GM21447 (cell line): Measurements from ENCODE around the gene ATXN2.

ENCODE experiments used
- ATAC-seq: cut with Tn5 transposase; IDR thresholded peaks from one replicate; pipeline ENCODE4 v1.9.1; 2021; ENCODE audit not compliant: unreplicated experiment

Gene ATXN2

DNA sequence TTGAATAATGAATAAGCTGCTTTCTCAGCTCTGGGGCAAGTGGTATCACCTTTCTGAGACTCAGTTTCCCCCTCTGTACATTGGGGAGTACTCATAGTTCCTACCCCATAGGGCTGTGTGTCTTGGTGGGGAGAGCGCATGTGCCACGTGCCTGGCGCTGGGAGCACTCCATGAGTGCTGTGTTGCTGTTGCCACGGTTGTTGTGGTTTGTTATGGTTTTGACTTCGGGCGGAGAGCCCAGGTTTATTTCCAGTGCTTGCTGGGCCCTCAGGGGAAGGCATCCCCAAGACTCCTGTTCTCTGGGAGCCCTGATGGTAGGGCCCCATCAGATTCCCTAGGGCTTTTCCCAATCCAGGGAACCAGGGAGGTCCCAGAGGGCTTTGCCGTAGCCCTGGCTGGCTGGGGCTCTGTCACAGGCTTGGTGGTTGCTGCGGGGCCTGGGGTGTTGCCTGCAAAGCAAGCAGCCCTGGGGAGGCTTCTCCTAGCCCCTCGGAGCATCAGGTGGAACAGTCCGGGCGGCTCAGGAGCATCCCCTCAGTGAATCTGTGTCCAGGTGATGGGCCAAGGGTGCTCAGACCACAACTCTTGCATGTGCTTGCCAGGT, 174.8 kb downstream of the ATXN2 start:
- ATAC-seq, result no peak

DNA sequence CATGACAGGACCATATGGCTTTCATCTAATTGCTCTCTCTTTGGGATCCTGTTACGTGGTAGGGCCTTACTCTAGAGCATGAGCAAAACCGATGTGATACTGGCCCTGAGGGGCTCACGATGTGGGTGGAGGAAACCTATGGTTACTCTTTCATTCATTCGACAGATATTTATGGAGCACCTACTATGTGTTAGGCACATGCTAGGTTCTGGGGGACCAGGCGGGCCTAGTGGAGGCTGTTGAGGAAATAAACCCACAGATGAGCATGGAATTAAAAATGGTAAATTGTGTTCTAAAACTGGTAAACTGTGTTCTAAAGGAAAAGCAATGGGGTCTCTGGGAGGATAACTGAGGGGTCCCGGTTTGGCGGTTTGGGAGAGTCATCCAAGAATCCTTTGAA, 178.6 kb downstream of the ATXN2 start:
- ATAC-seq, result no peak

DNA sequence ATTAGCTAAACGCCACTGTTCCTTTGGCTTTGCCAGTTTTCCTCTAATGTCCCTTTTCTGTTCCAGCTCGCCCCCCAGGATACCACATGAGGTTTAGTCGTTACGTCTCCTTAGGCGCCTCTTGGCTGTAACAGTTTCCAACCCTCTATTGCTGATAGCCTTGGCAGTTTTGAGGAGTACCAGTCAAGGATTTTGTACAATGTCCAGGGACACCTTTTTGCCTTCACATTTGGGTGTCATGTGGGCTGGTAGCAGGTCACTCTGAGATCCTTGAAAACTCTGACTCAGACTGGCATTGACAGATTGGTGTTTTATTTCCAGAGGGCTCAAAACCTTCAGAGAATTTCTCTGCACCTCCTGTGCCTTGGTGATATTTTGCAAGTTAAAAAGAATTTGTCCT, 179.3 kb downstream of the ATXN2 start:
- no peak for ATAC-seq

DNA sequence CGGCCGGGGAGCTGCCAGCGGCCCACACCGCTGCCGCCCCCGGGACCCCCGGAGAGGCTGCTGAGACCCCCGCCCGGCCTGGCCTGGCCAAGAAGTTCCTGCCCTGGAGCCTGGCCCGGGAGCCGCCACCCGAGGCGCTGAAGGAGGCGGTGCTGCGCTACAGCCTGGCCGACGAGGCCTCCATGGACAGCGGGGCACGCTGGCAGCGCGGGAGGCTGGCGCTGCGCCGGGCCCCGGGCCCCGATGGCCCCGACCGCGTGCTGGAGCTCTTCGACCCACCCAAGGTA, 180.6 kb downstream of the ATXN2 start:
- ATAC-seq, result no peak

DNA sequence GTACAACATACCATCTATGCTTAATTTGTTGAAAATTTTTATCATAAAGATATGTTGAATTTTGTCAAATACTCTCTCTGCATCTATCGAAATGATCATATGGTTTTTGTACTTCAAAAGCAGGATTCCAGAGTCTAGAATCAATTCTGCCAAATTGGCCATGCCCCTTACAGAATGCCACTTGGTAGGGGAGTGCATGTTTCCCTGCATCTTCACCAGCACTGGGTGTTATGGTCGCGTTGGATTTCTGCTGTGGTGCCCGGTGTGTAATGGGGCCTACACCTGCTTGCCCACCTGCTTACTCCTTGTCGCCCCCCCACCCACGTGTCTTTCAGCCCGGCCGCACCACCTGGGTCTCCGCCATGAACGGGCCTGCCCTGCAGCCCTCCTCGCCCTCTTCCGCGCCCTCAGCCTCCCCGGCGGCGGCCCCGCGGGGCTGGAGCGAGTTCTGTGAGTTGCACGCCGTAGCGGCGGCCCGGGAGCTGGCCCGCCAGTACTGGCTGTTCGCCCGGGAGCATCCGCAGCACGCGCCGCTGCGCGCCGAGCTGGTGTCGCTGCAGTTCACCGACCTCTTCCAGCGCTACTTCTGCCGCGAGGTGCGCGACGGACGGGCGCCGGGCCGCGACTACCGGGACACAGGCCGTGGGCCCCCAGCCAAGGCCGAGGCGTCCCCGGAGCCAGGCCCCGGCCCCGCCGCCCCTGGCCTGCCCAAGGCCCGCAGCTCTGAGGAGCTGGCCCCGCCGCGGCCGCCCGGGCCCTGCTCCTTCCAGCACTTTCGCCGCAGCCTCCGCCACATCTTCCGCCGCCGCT, 181.1 kb downstream of the ATXN2 start:
- no peak for ATAC-seq

DNA sequence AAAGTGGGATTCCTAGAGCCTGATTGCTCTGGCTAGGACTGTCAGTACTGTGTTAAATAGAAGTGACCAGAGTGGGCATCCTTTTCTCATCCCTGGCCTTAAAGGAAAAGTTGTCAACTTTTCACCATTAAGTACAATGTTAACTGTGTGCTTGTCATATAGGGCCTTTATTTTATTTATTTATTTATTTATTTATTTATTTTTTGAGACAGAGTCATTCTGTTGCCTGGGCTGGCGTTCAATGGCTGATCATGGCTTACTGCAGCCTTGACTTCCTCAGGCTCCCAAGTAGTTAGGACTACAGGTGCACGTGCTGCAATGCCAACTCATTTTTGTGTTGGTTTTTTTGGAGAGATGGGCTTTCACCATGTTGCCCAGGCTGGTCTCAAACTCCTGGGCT, 181.8 kb downstream of the ATXN2 start:
- no peak for ATAC-seq

DNA sequence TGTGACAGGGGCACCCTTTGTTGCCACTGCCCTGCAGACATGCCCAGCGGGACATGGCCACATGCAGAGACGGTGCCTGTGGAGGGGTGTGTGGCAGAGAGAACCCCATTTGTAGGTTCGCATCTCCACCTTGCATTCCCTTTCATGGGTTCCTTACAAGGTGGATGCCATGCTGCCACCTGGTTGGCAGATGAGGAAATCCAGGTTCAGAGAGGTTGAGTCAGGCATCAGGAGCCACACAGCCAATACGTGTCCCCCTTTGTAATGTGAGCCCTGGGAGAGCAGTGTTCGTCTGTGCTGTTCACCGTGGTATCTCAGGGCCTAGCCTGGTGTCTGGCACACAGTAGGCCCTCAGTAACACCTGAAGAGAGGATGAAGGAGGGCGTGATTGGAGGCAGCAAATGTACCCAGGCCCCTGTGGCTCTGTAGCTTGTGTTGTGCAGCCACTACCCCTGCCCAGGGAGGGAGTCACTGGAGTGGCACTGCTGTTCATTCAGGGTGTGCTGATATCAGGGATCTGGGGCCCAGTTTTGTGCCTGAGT, 184.3 kb downstream of the ATXN2 start:
- ATAC-seq, result no peak

DNA sequence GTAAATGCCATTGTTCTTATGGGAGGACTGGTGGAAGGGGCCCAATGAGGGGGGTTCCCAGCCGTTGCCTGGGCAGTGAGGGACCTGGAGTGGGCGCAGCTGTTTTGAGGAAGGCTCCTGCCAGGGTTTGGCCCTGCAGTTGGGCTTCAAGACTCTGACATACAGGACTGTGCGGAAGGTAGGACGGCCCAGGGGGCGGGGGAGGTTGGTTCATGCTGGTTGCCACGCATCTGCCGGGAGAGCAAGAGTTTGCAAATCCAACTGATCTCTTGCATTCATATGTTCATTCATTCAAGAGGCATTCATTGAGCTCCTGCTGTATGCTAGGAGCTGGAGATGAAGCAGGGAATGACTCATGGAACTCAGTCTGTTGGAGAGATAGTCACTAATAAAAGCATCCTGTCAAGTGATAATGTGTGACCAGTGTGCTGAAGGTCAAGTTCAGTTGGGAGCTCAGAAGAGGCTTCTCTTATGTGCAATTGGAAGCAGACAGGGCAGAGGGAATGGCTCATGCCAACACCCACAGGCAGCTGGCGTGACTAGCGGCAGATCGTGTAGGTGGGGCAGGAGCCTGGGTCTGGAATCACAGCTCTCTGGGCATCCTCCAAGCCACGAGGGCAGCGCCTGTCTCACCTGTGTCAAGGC, 185.6 kb downstream of the ATXN2 start:
- no peak for ATAC-seq

DNA sequence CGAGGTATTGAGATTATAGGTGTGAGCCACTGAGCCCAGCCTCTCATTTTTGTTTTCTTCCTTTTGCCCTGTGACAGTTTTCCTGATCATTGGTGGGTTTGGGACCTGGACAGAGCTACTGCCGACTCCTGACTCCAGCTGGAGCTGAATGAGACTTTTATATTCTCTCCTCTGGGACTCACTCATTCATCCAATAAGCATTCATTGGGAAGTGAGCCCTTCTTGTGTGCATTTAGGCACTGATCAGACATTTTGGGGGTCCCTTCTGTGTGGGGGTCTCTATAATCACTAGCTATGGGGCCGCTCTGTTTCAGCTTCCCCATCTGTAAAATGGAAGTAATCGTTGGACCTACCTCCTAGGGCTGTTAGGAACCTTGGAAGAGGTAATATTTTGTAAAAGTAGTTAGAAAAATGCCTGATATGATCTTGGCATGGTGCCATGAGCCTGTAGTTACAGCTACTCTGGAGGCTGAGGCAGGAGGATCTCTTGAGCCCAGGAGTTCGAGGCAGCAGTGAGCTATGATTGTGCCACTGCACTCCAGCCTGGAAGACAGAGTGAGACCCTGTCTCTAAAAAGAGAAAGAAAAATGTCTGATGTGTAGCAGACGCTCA, 186.2 kb downstream of the ATXN2 start:
- no peak for ATAC-seq

DNA sequence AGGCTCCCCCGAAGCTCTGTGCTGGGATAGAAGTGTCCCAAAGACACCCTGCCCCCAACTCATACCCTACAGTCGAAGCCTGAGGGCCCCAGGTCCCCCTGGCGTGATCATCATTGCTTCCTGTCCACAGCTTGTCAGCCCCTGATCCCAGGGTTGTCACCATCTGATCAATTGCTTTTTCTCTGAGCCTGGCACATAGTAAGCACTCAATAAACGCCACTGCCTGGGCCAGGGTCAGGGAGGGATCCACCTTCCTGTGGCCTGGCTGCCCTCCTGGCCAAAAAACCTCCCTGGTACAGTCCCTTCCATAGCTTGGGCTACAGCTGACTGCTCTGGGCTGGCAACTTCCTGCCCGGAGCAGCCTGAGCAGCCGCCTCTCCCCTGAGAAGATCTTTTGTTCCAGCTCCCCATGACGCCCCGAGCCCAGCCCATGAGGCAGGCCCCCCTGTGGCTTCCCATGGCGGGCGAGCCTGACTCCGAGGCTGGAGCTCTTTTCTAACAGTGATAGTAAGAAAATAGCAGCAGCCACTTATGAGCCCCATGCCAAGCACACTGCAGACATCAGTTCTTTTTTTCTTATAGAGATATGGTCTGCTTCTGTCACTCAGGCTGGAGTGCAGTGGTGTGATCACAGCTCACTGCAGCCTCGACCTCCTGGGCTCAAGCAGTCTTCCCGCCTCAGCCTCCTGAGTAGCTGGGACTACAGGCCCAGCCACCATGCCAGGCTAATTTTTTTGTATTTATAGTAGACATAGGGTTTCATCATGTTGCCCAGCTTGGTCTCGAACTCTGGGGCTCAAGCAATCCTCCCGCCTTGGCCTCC, 186.9 kb downstream of the ATXN2 start:
- no peak for ATAC-seq

DNA sequence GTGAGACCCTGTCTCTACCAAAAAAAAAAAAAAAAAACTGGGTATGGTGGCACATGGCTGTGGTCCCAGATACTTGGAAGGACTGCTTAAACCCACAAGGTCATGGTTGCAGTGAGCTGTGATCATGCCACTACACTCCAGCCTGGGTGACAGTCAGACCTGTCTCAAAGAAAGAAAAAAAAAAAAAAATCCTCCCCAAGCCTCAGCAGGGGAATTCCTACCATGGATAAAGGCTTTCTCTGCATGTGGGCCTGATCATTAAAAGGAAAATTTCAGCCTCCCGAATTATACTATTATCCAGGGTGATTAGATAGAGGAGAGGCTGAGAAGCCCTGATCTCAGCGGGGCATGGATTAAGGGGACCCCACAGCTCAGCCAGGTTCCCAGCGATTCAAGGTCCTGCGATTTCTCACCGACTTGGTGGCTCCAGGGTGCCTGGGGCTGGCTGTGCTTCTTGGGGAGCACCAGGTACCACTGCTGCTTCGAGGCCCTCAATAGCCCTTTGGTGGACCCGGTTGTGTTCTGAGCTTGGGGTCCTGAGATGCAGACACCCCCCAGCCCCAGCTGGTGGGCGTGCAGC, 187.8 kb downstream of the ATXN2 start:
- no peak for ATAC-seq

DNA sequence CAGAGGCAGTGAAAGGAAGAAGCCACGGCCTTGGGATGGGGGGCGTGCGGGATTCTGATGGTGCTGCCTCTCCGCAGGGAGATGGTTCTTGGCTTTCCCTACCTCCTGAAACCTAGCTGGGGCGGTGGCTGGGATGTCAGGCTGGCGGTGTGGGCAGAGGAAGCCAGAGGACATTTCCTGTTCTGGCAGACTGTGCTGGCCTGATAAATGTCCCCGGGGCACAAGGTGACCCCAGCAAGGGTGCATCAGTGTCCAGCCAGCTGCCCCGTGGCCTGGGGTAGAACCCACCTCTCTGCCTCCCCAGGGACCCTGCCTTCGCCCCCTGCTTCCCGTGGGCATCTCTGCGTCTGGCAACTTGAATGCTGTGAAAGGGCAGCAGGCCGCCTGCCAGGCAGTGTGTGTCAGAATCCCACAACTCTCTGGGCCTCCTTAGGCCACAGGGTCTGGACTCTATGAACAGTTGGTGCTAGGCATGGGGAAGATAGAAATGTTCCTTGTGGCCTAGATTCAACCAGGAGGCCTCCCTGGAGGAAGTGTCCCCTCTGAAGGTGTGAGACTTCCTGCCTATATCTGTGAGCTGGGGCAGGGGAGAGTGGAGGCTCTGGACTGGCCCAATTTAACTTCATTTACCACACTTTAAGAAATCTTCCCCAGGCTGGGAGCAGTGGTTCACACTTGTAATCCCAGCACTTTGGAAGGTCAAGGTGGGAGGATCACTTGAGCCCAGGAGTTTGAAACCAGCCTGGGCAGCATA, 188.5 kb downstream of the ATXN2 start:
- ATAC-seq, result no peak

DNA sequence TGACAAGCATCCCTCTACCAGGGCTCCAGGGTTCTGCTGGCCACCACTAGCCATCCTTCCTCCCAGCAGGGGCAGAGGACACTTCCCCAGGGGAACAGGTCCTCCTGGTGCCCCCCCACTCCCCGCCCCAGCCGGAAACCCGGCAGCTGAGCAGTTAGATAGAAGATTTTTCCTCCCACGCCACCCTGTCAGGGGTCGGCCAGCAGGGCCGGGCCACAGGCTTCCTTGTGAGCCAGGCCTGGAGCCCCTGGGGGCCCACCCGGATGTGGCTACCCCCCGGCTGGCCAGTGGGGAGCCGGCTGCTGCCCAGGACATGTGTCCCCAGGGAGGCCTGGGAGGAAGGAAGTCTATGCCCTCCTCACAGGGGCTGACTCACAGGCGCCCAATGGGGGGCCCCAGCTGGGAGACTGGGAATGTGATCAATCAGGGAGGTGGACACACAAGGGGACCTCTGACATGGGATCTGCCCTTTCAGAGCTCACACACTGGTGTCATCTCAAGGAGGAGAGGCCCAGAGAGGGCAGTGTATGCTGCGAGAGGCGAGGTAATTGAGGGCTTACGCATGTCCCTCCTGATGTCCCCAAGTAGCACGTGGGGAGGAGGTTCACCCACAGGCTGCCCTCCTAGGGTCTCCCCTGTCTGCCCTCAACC, 189.2 kb downstream of the ATXN2 start:
- ATAC-seq, result no peak

DNA sequence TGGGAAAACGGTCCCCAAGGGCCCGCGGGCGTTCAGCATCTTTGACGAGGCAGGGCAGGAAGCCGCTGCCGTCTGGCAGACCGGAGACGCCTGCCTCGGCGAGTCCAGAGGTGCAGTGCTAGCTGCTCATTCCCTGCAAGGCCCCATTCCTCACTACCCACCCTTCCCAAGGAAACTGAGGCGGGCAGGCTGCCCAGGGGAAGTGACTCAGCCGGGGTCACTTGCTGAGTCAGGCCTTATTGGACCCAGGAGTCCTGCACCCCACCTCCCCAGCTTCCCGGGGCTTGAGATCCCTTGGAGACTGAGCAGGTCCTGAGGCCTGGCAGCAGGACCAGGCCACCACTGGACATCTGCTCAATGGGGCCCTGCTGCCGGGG, 189.7 kb downstream of the ATXN2 start:
- no peak for ATAC-seq

DNA sequence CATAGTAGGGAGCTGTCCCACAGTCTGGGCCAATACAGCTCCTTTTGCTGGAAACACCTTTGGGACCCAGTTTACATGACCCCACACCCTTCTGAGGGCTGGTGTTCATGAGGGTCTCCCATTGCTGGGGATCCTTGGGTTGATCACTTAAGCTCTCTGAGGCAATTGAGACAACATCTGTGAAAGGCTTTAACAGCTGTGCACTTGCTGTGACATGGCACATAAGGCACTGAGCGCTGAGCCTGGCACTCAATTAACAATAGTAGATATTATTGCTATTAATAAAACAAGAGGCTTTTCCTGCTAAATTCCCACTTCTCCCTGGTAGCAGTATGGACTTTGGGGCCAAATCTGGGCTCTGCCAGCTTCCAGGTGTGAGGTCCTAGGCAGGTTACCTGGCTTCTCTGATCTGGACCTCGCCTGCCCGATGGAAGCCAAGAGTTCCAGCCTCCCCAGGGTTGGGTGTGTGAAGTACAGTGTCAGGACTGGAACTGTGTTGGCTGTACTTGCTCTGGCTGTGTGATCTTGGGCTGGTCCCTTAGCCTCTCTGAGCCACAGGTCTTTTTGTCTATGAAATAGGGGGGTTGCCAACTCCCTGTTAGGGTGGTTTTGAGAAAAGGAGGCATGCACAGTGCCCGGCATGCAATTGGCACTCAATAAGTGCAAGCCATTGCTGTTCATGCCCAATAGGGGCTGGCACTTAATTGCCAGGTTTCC, 190.3 kb downstream of the ATXN2 start:
- ATAC-seq, result no peak

DNA sequence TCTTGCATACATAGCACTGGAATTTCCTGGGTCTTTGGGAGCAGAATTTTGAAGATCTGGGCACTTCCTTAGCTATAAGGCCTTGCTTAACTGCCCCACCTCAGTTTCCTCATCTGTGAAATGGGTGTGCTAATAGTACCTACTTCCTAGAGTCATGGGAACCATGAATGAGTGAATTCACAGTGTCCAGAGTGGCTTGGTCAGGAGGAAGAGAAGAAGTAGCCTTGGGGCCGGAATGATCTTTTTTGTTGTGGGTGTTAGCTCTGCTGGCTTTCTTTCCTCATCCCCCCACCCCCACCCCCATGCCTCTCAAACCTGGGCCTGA, 191.0 kb downstream of the ATXN2 start:
- no peak for ATAC-seq

DNA sequence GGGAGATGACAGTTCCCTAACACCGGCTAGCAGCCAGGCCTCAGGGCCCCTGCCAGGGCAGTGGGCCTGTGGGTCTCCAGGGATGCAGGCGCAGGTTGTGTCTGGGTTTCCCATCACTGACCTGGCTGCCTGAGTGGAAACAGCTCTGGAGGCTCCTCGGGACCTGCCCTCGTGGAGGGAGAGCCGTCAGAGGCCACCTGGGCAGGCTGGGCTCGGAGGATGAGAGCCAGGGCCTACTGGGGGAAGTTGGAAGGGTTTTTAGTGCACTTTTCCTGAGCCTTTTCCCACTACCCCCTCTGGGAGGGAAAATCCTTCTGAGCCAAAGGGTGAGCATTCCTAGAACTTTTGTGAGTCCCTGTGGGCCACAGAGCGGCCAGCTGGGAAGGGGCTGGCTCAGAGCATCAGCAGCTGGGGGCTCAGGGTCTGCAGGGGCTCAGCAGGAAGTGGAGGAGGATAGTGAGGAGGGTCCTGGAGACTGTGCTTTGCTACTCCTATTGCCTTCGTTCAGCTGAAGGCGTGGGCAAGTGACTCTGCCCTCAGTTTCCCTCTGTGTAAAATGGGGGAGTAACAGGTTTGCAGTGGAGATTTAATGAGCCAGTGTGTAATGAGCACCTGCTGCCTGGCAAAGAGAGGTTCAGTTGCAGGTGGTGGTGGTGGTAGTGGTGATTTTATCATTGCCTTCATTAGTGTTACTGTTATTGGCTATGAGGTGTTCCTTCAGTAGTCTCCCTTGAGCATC, 191.6 kb downstream of the ATXN2 start:
- ATAC-seq, result no peak
